WTC11 (cell line): Measurements from ENCODE around the gene IRS2. TPM values are rescaled to one million over a fixed set of nuclear protein-coding genes. Genes with fewer than 3 reads are reported as not detected.

Source experiments
- ATAC-seq: fragments of 200-7000 bp; cut with Tn5 transposase; 2 replicates; pipeline ENCODE4 v1.10.0; 2021; ENCODE audit warnings: mild to moderate bottlenecking, moderate library complexity
- CTCF ChIA-PET: fragments of 300-600 bp; sonication (Branson Sonifier 250); formaldehyde crosslinking; loops from one replicate; lab custom pipeline; 2021; ENCODE audit warnings: antibody characterized with exemption; lab: Charles Lee
- POLR2A ChIA-PET: fragments of 350-600 bp; sonication (Branson Sonifier 250); formaldehyde crosslinking; loops from one replicate; lab custom pipeline; 2021; ENCODE audit warnings: antibody characterized with exemption; lab: Charles Lee
- DNase-seq: peaks from one replicate; pipeline ENCODE4 v3.0.0; 2021; ENCODE audit warnings: low spot score
- H3K27ac Mint-ChIP-seq: 2 replicates; pipeline ENCODE4 v1.8.0; 2021; ENCODE audit warnings: mixed read lengths
- H3K27me3 Mint-ChIP-seq: 2 replicates; pipeline ENCODE4 v1.8.0; 2021; ENCODE audit warnings: low read depth, mild to moderate bottlenecking, moderate library complexity, mixed read lengths
- H3K36me3 Mint-ChIP-seq: 2 replicates; pipeline ENCODE4 v1.8.0; 2021; ENCODE audit warnings: mixed read lengths
- H3K4me1 Mint-ChIP-seq: 2 replicates; pipeline ENCODE4 v1.8.0; 2022; ENCODE audit warnings: mixed read lengths
- H3K4me3 Mint-ChIP-seq: 2 replicates; pipeline ENCODE4 v1.8.0; 2021; ENCODE audit warnings: mild to moderate bottlenecking, moderate library complexity, mixed read lengths
- H3K9me3 Mint-ChIP-seq: 2 replicates; pipeline ENCODE4 v1.8.0; 2021; ENCODE audit warnings: mixed read lengths
- AR ChIP-seq: fragments of 250-450 bp; sonication (Bioruptor Pico); IDR thresholded peaks from 2 replicates; pipeline ENCODE4 v1.9.0; 2021; ENCODE audit warnings: mild to moderate bottlenecking
- CREM ChIP-seq: sonication (generic); formaldehyde crosslinking; IDR thresholded peaks from 2 replicates; pipeline ENCODE4 v1.8.1; 2022; ENCODE audit warnings: mild to moderate bottlenecking, missing genetic modification reagents, moderate library complexity
- ELF4 ChIP-seq: sonication (generic); formaldehyde crosslinking; IDR thresholded peaks from 2 replicates; pipeline ENCODE4 v1.8.1; 2022; ENCODE audit warnings: low read depth, mild to moderate bottlenecking, moderate library complexity, missing genetic modification reagents
- EMX1 ChIP-seq: fragments of 250-450 bp; sonication (Bioruptor Pico); IDR thresholded peaks from 2 replicates; pipeline ENCODE4 v1.8.0; 2021; ENCODE audit warnings: mild to moderate bottlenecking
- FOXK1 ChIP-seq: sonication (generic); formaldehyde crosslinking; IDR thresholded peaks from 2 replicates; pipeline ENCODE4 v1.8.0; 2022; ENCODE audit warnings: mild to moderate bottlenecking, moderate library complexity, missing genetic modification reagents
- FOXP1 ChIP-seq: sonication (generic); formaldehyde crosslinking; IDR thresholded peaks from 2 replicates; pipeline ENCODE4 v1.8.0; 2022; ENCODE audit warnings: missing genetic modification reagents, mild to moderate bottlenecking, moderate library complexity, borderline replicate concordance
- GABPB1 ChIP-seq: sonication (generic); formaldehyde crosslinking; IDR thresholded peaks from 2 replicates; pipeline ENCODE4 v1.8.1; 2023; ENCODE audit warnings: mild to moderate bottlenecking, missing genetic modification reagents
- IRF1 ChIP-seq: sonication (generic); formaldehyde crosslinking; IDR thresholded peaks from 2 replicates; pipeline ENCODE4 v1.8.0; 2023; ENCODE audit warnings: missing genetic modification reagents
- KAT7 ChIP-seq: sonication (generic); formaldehyde crosslinking; IDR thresholded peaks from 2 replicates; pipeline ENCODE4 v1.8.1; 2023; ENCODE audit warnings: missing genetic modification reagents, mild to moderate bottlenecking, borderline replicate concordance
- MYBL2 ChIP-seq: sonication (generic); formaldehyde crosslinking; IDR thresholded peaks from 2 replicates; pipeline ENCODE4 v1.8.1; 2023; ENCODE audit warnings: mild to moderate bottlenecking, moderate library complexity, missing genetic modification reagents
- NFATC4 ChIP-seq: fragments of 250-450 bp; sonication (Bioruptor Pico); IDR thresholded peaks from 2 replicates; pipeline ENCODE4 v1.9.0; 2021; ENCODE audit warnings: mild to moderate bottlenecking
- NR2C2 ChIP-seq: sonication (generic); formaldehyde crosslinking; IDR thresholded peaks from 2 replicates; pipeline ENCODE4 v1.8.0; 2022; ENCODE audit warnings: mild to moderate bottlenecking, missing genetic modification reagents
- TCF7 ChIP-seq: sonication (generic); formaldehyde crosslinking; IDR thresholded peaks from 2 replicates; pipeline ENCODE4 v1.8.0; 2022; ENCODE audit warnings: mild to moderate bottlenecking, low read depth, missing genetic modification reagents, moderate library complexity
- TP53 ChIP-seq: sonication (generic); formaldehyde crosslinking; IDR thresholded peaks from 2 replicates; pipeline ENCODE4 v1.8.1; 2023; ENCODE audit warnings: mild to moderate bottlenecking, missing genetic modification reagents
- ZNF121 ChIP-seq: sonication (generic); formaldehyde crosslinking; IDR thresholded peaks from 2 replicates; pipeline ENCODE4 v1.8.0; 2023; ENCODE audit warnings: missing genetic modification reagents
- ZNF263 ChIP-seq: sonication (generic); formaldehyde crosslinking; IDR thresholded peaks from 2 replicates; pipeline ENCODE4 v1.8.1; 2022; ENCODE audit warnings: low read depth, mild to moderate bottlenecking, moderate library complexity, missing genetic modification reagents
- ZNF423 ChIP-seq: fragments of 250-450 bp; sonication (Bioruptor Pico); IDR thresholded peaks from 2 replicates; pipeline ENCODE4 v2.1.2; 2022; ENCODE audit warnings: mild to moderate bottlenecking, moderate library complexity
- total RNA-seq: library from RNA; stranded (reverse); gene quantifications from 3 replicates; pipeline ENCODE4 v1.2.3, GENCODE V29; 2021
- TF ChIP-seq, protein P1 (sequence below): fragments of 250-450 bp; sonication (Bioruptor Pico); IDR thresholded peaks from 2 replicates; pipeline ENCODE4 v2.1.2; 2022; ENCODE audit warnings: mild to moderate bottlenecking, moderate library complexity
- TF ChIP-seq, protein P2 (sequence below): sonication (generic); formaldehyde crosslinking; IDR thresholded peaks from 2 replicates; pipeline ENCODE4 v1.8.1; 2023; ENCODE audit warnings: mild to moderate bottlenecking, missing genetic modification reagents
- TF ChIP-seq, protein P3 (sequence below): sonication (generic); formaldehyde crosslinking; IDR thresholded peaks from 2 replicates; pipeline ENCODE4 v1.8.1; 2022; ENCODE audit warnings: low read depth, missing genetic modification reagents, borderline replicate concordance
- TF ChIP-seq, protein P4 (sequence below): fragments of 200-600 bp; IDR thresholded peaks from 2 replicates; pipeline ENCODE4 v1.8.0; 2022; ENCODE audit warnings: antibody characterized with exemption
- TF ChIP-seq, protein P5 (sequence below): sonication (generic); formaldehyde crosslinking; IDR thresholded peaks from 2 replicates; pipeline ENCODE4 v1.8.0; 2022; ENCODE audit warnings: mild to moderate bottlenecking, missing genetic modification reagents

IRS2 gene
- total RNA-seq, 1 experiment from 2014 or later, result 20.5 TPM

GRCh38 chr13:109759609-109760008, 26.8 kb downstream of the IRS2 start:
- TF ChIP-seq ZNF121 (CRISPR knock-in tag) (no peak), FOXP1 (CRISPR knock-in tag) (no peak), CREM (CRISPR knock-in tag) (no peak), AR (CRISPR knock-in tag) (no peak)
- TF ChIP-seq, protein P1, sequence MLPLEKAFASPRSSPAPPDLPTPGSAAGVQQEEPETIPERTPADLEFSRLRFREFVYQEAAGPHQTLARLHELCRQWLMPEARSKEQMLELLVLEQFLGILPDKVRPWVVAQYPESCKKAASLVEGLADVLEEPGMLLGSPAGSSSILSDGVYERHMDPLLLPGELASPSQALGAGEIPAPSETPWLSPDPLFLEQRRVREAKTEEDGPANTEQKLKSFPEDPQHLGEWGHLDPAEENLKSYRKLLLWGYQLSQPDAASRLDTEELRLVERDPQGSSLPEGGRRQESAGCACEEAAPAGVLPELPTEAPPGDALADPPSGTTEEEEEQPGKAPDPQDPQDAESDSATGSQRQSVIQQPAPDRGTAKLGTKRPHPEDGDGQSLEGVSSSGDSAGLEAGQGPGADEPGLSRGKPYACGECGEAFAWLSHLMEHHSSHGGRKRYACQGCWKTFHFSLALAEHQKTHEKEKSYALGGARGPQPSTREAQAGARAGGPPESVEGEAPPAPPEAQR (CRISPR knock-in tag), result no peak
- TF ChIP-seq, protein P2, sequence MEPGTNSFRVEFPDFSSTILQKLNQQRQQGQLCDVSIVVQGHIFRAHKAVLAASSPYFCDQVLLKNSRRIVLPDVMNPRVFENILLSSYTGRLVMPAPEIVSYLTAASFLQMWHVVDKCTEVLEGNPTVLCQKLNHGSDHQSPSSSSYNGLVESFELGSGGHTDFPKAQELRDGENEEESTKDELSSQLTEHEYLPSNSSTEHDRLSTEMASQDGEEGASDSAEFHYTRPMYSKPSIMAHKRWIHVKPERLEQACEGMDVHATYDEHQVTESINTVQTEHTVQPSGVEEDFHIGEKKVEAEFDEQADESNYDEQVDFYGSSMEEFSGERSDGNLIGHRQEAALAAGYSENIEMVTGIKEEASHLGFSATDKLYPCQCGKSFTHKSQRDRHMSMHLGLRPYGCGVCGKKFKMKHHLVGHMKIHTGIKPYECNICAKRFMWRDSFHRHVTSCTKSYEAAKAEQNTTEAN (CRISPR knock-in tag), result no peak
- ChIA-PET POLR2A (no interaction called here), CTCF (no interaction called here)
- H3K27ac Mint-ChIP-seq, result no peak overlapping the region
- H3K27me3 Mint-ChIP-seq, result no peaks in the 10 kb centered on the region
- no peak for ATAC-seq
- no peaks in the 10 kb centered on the region for H3K9me3 Mint-ChIP-seq
- H3K36me3 Mint-ChIP-seq, result peaks cover 17% of the 10 kb centered on the region
- H3K4me3 Mint-ChIP-seq, result no peak overlapping the region
- peaks cover 48% of the 10 kb centered on the region for H3K4me1 Mint-ChIP-seq
- no peak for DNase-seq

DNA sequence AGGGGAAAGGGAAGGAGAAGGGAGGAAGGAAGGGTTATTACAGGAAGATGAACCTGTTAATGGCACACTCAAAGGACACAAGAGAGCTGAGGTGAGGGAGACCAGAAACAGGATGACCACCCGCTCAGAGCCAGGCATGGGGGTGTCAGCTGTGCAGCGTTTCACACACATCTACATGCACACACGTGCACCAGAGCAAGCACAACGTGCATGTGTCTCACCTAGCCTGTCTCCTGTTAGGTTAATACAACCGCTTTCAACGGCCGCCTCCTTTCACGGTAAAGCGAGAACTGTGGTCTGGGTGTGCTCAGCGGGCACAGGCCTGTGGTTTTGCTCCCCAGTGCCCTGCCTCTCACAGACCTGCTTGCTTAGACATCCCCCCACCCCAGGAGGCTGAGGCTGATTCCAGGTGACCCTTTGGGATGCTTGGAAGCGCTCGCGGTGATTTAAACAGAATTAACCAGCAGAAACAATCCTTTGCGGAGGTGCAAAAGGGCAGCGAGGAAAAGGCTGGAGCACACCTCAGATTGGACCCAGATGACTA, 27.4 kb downstream of the IRS2 start:
- Mint-ChIP-seq H3K27me3 (no peaks in the 10 kb centered on the region), H3K9me3 (no peaks in the 10 kb centered on the region), H3K4me1 (peaks cover 44% of the 10 kb centered on the region), H3K36me3 (peaks cover 20% of the 10 kb centered on the region), H3K27ac (no peak overlapping the region; the same call in 1 of the 2 replicates), H3K4me3 (no peak overlapping the region)
- ATAC-seq (peak; percentile 26), DNase-seq (no peak)
- ChIA-PET POLR2A (interaction anchor here (0.7 kb wide), 1 partner anchor 426 kb away, joined by 6 read pairs; no protein-coding TSS in a partner anchor), CTCF (no interaction called here)
- TF ChIP-seq, protein P3, sequence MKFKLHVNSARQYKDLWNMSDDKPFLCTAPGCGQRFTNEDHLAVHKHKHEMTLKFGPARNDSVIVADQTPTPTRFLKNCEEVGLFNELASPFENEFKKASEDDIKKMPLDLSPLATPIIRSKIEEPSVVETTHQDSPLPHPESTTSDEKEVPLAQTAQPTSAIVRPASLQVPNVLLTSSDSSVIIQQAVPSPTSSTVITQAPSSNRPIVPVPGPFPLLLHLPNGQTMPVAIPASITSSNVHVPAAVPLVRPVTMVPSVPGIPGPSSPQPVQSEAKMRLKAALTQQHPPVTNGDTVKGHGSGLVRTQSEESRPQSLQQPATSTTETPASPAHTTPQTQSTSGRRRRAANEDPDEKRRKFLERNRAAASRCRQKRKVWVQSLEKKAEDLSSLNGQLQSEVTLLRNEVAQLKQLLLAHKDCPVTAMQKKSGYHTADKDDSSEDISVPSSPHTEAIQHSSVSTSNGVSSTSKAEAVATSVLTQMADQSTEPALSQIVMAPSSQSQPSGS (CRISPR knock-in tag), result no peak
- TF ChIP-seq FOXK1 (no peak), KAT7 (no peak), EMX1 (CRISPR knock-in tag) (no peak), TCF7 (no peak), ELF4 (CRISPR knock-in tag) (no peak), MYBL2 (CRISPR knock-in tag) (no peak), GABPB1 (CRISPR knock-in tag) (no peak), TP53 (CRISPR knock-in tag) (no peak), IRF1 (CRISPR knock-in tag) (no peak), ZNF263 (CRISPR knock-in tag) (no peak), NR2C2 (CRISPR knock-in tag) (no peak), ZNF423 (no peak), NFATC4 (CRISPR knock-in tag) (no peak)
- TF ChIP-seq, protein P4, sequence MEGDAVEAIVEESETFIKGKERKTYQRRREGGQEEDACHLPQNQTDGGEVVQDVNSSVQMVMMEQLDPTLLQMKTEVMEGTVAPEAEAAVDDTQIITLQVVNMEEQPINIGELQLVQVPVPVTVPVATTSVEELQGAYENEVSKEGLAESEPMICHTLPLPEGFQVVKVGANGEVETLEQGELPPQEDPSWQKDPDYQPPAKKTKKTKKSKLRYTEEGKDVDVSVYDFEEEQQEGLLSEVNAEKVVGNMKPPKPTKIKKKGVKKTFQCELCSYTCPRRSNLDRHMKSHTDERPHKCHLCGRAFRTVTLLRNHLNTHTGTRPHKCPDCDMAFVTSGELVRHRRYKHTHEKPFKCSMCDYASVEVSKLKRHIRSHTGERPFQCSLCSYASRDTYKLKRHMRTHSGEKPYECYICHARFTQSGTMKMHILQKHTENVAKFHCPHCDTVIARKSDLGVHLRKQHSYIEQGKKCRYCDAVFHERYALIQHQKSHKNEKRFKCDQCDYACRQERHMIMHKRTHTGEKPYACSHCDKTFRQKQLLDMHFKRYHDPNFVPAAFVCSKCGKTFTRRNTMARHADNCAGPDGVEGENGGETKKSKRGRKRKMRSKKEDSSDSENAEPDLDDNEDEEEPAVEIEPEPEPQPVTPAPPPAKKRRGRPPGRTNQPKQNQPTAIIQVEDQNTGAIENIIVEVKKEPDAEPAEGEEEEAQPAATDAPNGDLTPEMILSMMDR, result no peak
- TF ChIP-seq, protein P5, sequence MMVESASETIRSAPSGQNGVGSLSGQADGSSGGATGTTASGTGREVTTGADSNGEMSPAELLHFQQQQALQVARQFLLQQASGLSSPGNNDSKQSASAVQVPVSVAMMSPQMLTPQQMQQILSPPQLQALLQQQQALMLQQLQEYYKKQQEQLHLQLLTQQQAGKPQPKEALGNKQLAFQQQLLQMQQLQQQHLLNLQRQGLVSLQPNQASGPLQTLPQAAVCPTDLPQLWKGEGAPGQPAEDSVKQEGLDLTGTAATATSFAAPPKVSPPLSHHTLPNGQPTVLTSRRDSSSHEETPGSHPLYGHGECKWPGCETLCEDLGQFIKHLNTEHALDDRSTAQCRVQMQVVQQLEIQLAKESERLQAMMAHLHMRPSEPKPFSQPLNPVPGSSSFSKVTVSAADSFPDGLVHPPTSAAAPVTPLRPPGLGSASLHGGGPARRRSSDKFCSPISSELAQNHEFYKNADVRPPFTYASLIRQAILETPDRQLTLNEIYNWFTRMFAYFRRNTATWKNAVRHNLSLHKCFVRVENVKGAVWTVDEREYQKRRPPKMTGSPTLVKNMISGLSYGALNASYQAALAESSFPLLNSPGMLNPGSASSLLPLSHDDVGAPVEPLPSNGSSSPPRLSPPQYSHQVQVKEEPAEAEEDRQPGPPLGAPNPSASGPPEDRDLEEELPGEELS, result no peak
